HepG2 (cell line): Measurements from ENCODE around the gene SREBF1. TPM values are rescaled to one million over a fixed set of nuclear protein-coding genes. Genes with fewer than 3 reads are reported as not detected.

Experiments used
- ARHGAP35 ChIP-seq: sonication (generic); formaldehyde crosslinking; IDR thresholded peaks from 2 replicates; pipeline ENCODE4 v1.9.0; 2022; ENCODE audit warnings: mild to moderate bottlenecking, inconsistent platforms, moderate library complexity, missing genetic modification reagents, borderline replicate concordance
- CREM ChIP-seq, 2 experiments: sonication (generic) in 1 of 2; formaldehyde crosslinking in 1 of 2; IDR thresholded peaks; 2 replicates each; pipeline versions ENCODE4 v1.4.0 to v1.6.1; 2016 to 2020; ENCODE audit warnings: antibody characterized with exemption in 1 of 2, mild to moderate bottlenecking in 1 of 2, missing genetic modification reagents in 1 of 2
- DPF2 ChIP-seq: sonication (generic); formaldehyde crosslinking; IDR thresholded peaks from 2 replicates; pipeline ENCODE4 v1.4.0; 2020; ENCODE audit warnings: mild to moderate bottlenecking, low read depth, missing genetic modification reagents, borderline replicate concordance
- FOXK1 ChIP-seq: sonication (generic); formaldehyde crosslinking; IDR thresholded peaks from 2 replicates; pipeline ENCODE4 v1.4.0; 2020; ENCODE audit warnings: low read depth, missing genetic modification reagents, borderline replicate concordance
- FOXM1 ChIP-seq: sonication (generic); formaldehyde crosslinking; IDR thresholded peaks from 2 replicates; pipeline ENCODE4 v1.5.0; 2020; ENCODE audit warnings: missing genetic modification reagents
- GFI1 ChIP-seq: sonication (generic); formaldehyde crosslinking; IDR thresholded peaks from 2 replicates; pipeline ENCODE4 v1.5.0; 2020; ENCODE audit warnings: missing genetic modification reagents, mild to moderate bottlenecking, borderline replicate concordance
- MLXIP ChIP-seq: sonication (generic); formaldehyde crosslinking; IDR thresholded peaks from 2 replicates; pipeline ENCODE4 v1.9.0; 2021; ENCODE audit warnings: missing genetic modification reagents, borderline replicate concordance
- MTF2 ChIP-seq: sonication (generic); formaldehyde crosslinking; IDR thresholded peaks from 2 replicates; pipeline ENCODE4 v1.5.0; 2020; ENCODE audit warnings: missing genetic modification reagents, borderline replicate concordance
- NPAS2 ChIP-seq: sonication (generic); formaldehyde crosslinking; IDR thresholded peaks from 2 replicates; pipeline ENCODE4 v1.8.0; 2022; ENCODE audit warnings: mild to moderate bottlenecking, missing genetic modification reagents, borderline replicate concordance
- REST ChIP-seq, 2 experiments: IDR thresholded peaks; 2 replicates each; pipeline ENCODE4 v1.6.1; 2011 to 2012; ENCODE audit warnings: low read length in 2 of 2, borderline replicate concordance in 1 of 2, low read depth in 1 of 2, mild to moderate bottlenecking in 1 of 2, moderate library complexity in 1 of 2
- RNF2 ChIP-seq: fragments of 450-650 bp; conservative IDR thresholded peaks from 2 replicates; pipeline ENCODE4 v1.6.1; 2016; ENCODE audit warnings: low read depth
- SIX4 ChIP-seq: sonication (generic); formaldehyde crosslinking; IDR thresholded peaks from 2 replicates; pipeline ENCODE4 v1.4.0; 2020; ENCODE audit warnings: missing genetic modification reagents
- SSRP1 ChIP-seq: IDR thresholded peaks from 2 replicates; pipeline ENCODE4 v1.6.1; 2016; ENCODE audit warnings: control low read depth
- TCF7L2 ChIP-seq: IDR thresholded peaks from 2 replicates; pipeline ENCODE4 v1.6.1; 2011; ENCODE audit warnings: mild to moderate bottlenecking, low read depth, low read length, moderate library complexity
- TSC22D2 ChIP-seq: sonication (generic); formaldehyde crosslinking; IDR thresholded peaks from 2 replicates; pipeline ENCODE4 v1.5.1; 2020; ENCODE audit warnings: missing genetic modification reagents, mild to moderate bottlenecking, borderline replicate concordance
- ZMYM3 ChIP-seq: sonication (generic); formaldehyde crosslinking; IDR thresholded peaks from 2 replicates; pipeline ENCODE4 v1.5.1; 2020; ENCODE audit warnings: mild to moderate bottlenecking, missing genetic modification reagents
- ZNF160 ChIP-seq: sonication (generic); formaldehyde crosslinking; IDR thresholded peaks from 2 replicates; pipeline ENCODE4 v1.8.0; 2022; ENCODE audit warnings: mild to moderate bottlenecking, inconsistent platforms, missing genetic modification reagents
- ZNF225 ChIP-seq: sonication (generic); formaldehyde crosslinking; IDR thresholded peaks from 2 replicates; pipeline ENCODE4 v1.4.0; 2020; ENCODE audit warnings: mild to moderate bottlenecking, missing genetic modification reagents
- ZNF253 ChIP-seq: sonication (generic); formaldehyde crosslinking; IDR thresholded peaks from 2 replicates; pipeline ENCODE4 v1.8.0; 2022; ENCODE audit warnings: mild to moderate bottlenecking, missing genetic modification reagents, borderline replicate concordance
- ZNF367 ChIP-seq: sonication (generic); formaldehyde crosslinking; IDR thresholded peaks from 2 replicates; pipeline ENCODE4 v1.4.0; 2020; ENCODE audit warnings: missing genetic modification reagents, borderline replicate concordance
- ZNF503 ChIP-seq: sonication (generic); formaldehyde crosslinking; IDR thresholded peaks from 2 replicates; pipeline ENCODE4 v1.4.0; 2020; ENCODE audit warnings: missing genetic modification reagents
- ZNF761 ChIP-seq: sonication (generic); formaldehyde crosslinking; conservative IDR thresholded peaks from 2 replicates; pipeline ENCODE4 v1.4.0; 2020; ENCODE audit warnings: mild to moderate bottlenecking, missing genetic modification reagents
- polyA plus RNA-seq, 8 experiments: library from polyadenylated mRNA; depleted of rRNA in 3 of 8; stranded (reverse) in 7 of 8; unstranded in 1 of 8; fragments of >200 nt; fragmentation: Illumina TruSeq in 4 of 8; extraction: Trizol in 4 of 8; gene quantifications; 2 replicates each; pipeline versions ENCODE4 v1.2.1 to v1.2.3, GENCODE V29; 2011 to 2016; ENCODE audit warnings: low read depth in 4 of 8, missing spikeins in 1 of 8, mixed read lengths in 1 of 8; ENCODE audit not compliant: insufficient read depth in 1 of 8
- total RNA-seq, 5 experiments: library from RNA; depleted of rRNA; stranded (reverse); fragments of >200 nt; fragmentation: Illumina TruSeq; extraction: Trizol; gene quantifications; 2 replicates each; pipeline ENCODE4 v1.2.3, GENCODE V29; 2016; ENCODE audit warnings: low read depth in 1 of 5

Gene SREBF1
- total and polyA plus RNA-seq, 2 of the 13 experiments (the other 11 are each of a cell fraction or from before 2014, with no cell fraction given): 34.3 to 38.0 TPM

- TF ChIP-seq DPF2 (no peak; the same call in 1 of the 2 replicates), SSRP1 (CRISPR knock-in tag) (no peak), NPAS2 (CRISPR knock-in tag) (no peak), MLXIP (CRISPR knock-in tag) (no peak), REST (IDR thresholded peaks at IDR 0.05; ENCODE audit: borderline replicate concordance in 1 of 2, low read depth in 1 of 2, low read length in 2 of 2) (no peak), CREM (IDR thresholded peaks at IDR 0.05) (0 out of 2 replicates have a peak, but pooled peaks have one; percentile 16), CREM (CRISPR knock-in tag; IDR thresholded peaks at IDR 0.05) (no peak), ZNF761 (CRISPR knock-in tag) (no peak), ZNF160 (CRISPR knock-in tag) (no peak), ZNF253 (no peak), TSC22D2 (CRISPR knock-in tag) (no peak), RNF2 (no peak), FOXK1 (CRISPR knock-in tag) (peak; percentile 66; the same call in 1 of the 2 replicates), SIX4 (CRISPR knock-in tag) (peak; percentile 84), ZMYM3 (CRISPR knock-in tag) (peak; percentile 70; the same call in 1 of the 2 replicates), TCF7L2 (no peak), MTF2 (CRISPR knock-in tag) (no peak), ZNF225 (no peak), ZNF503 (no peak; the same call in 1 of the 2 replicates), ZNF367 (CRISPR knock-in tag) (no peak), GFI1 (CRISPR knock-in tag) (no peak), FOXM1 (CRISPR knock-in tag) (no peak), ARHGAP35 (CRISPR knock-in tag) (no peak)
Measured at GRCh38 chr17:17823433-17824118, 13.2 kb downstream of the SREBF1 start (continued).
